ENCODE results near the gene DCAF5. TPM values are rescaled to one million over a fixed set of nuclear protein-coding genes. Genes with fewer than 3 reads are reported as not detected.

The DCAF5 gene
- total and polyA plus RNA-seq, 2 of the 8 experiments (the other 6 are each of a cell fraction or from before 2014, with no cell fraction given) = 24.3 to 31.0 TPM

GRCh38 chr14:69096246-69096645 lies 56.7 kb downstream of the DCAF5 start:
- no peak overlapping the region for H3K4me2 ChIP-seq (ENCODE audit: insufficient read depth in 1 of 2, low read depth in 2 of 2, low read length in 2 of 2)
- no peak overlapping the region for H3K9ac ChIP-seq (replicated peaks in 1 of 4; ENCODE audit: extremely low read depth in 1 of 4, low read depth in 3 of 4, low read length in 3 of 4)

More at GRCh38 chr14:69096246-69096645, 56.7 kb downstream of the DCAF5 start:
- no peak overlapping the region for H3K18ac ChIP-seq (ENCODE audit: extremely low read depth, low read length)
- H2AFZ ChIP-seq (ENCODE audit: low read length) = no peak overlapping the region
- DNase-seq (ENCODE audit: low read depth in 1 of 2, low spot score in 2 of 2) (no peak), FAIRE-seq (no peak)
- 98% methylated on average over 4 of the region's 4 CpGs; no CpG with 5 or more reads in 1 of the 2 experiments for WGBS, 2 experiments (ENCODE audit: extremely low coverage in 1 of 2, insufficient coverage in 1 of 2, insufficient read length in 1 of 2, insufficient replicate concordance in 2 of 2, low coverage in 1 of 2, low lambda C conversion rate in 2 of 2, missing lambda C conversion rate in 1 of 2)
- no peak overlapping the region for H2BK5ac ChIP-seq (ENCODE audit: low read depth, low read length)
- no peak overlapping the region for H4K5ac ChIP-seq (ENCODE audit: insufficient read length, low read depth, low read length)
- no peak overlapping the region for H2BK120ac ChIP-seq (replicated peaks; ENCODE audit: low read depth, low read length)
- H4K8ac ChIP-seq (ENCODE audit: extremely low read depth, insufficient read depth, low read length) = no peak overlapping the region
- H3K14ac ChIP-seq (ENCODE audit: insufficient read length) = no peak overlapping the region
- H3K27ac ChIP-seq (ENCODE audit: low read depth, low read length) = no peak overlapping the region
- H3K56ac ChIP-seq (replicated peaks; ENCODE audit: insufficient read length, low read depth, low read length) = no peak overlapping the region
- no peaks in the 10 kb centered on the region for H3K23me2 ChIP-seq (ENCODE audit: low read depth, low read length)
- H3K9me3 ChIP-seq (ENCODE audit: insufficient read depth in 2 of 2, low read depth in 1 of 2, low read length in 1 of 2) = no peaks in the 10 kb centered on the region
- CTCF ChIA-PET (ENCODE audit: partially characterized antibody) = interaction anchor here (1.1 to 1.7 kb wide), 4 partner anchors 9 to 252 kb away, joined by 3 read pairs; no protein-coding TSS in a partner anchor
- no peak overlapping the region for H2BK20ac ChIP-seq (ENCODE audit: low read length)
- H3K4me1 ChIP-seq (replicated peaks in 1 of 4; ENCODE audit: control insufficient read depth in 3 of 4, insufficient read depth in 4 of 4, low read length in 3 of 4) = peaks cover 3 to 12% (median 11%) of the 10 kb centered on the region in 4 experiments; a peak in 6 of 7 replicates
- no peak overlapping the region for H3K4me3 ChIP-seq (ENCODE audit: extremely low read depth in 1 of 4, insufficient read depth in 2 of 4, low read depth in 3 of 4, low read length in 4 of 4)
- H4K20me1 ChIP-seq (replicated peaks in 1 of 2; ENCODE audit: control insufficient read depth in 1 of 2, insufficient read depth in 2 of 2, low read length in 2 of 2) = peaks cover 0 to 2% of the 10 kb centered on the region in 2 experiments
- H4K91ac ChIP-seq (replicated peaks; ENCODE audit: insufficient read length, low read length) = no peak overlapping the region
- POLR2A ChIA-PET (ENCODE audit: partially characterized antibody) = no interaction called here
- H2BK12ac ChIP-seq (ENCODE audit: low read depth, low read length) = no peak overlapping the region
- no peaks in the 10 kb centered on the region for H3K79me1 ChIP-seq (ENCODE audit: low read depth, low read length)
- H3K4ac ChIP-seq (replicated peaks; ENCODE audit: insufficient read length, low read depth, low read length) = no peak overlapping the region
- H3K36me3 ChIP-seq (ENCODE audit: control insufficient read depth in 2 of 4, insufficient read depth in 4 of 4, low read length in 3 of 4) = peaks cover 2 to 6% (median 2%) of the 10 kb centered on the region in 4 experiments; a peak in 3 of 8 replicates
- no peaks in the 10 kb centered on the region for H3K27me3 ChIP-seq (replicated peaks in 1 of 4; ENCODE audit: control insufficient read depth in 3 of 4, extremely low read depth in 1 of 4, insufficient read depth in 3 of 4, low read length in 3 of 4)
- H3K79me2 ChIP-seq (ENCODE audit: control insufficient read depth in 1 of 2, insufficient read depth in 2 of 2, low read length in 2 of 2) = no peaks in the 10 kb centered on the region
- H3K23ac ChIP-seq (ENCODE audit: insufficient read length) = no peak overlapping the region
- H2BK15ac ChIP-seq (ENCODE audit: low read length) = no peak overlapping the region
- TF ChIP-seq MAX (IDR thresholded peaks at IDR 0.05) (no peak), KDM4A (IDR thresholded peaks at IDR 0.05; ENCODE audit: low read depth, low read length, severe bottlenecking) (no peak), SAP30 (IDR thresholded peaks at IDR 0.05; ENCODE audit: insufficient read depth, insufficient replicate concordance, low read length) (no peak), BRCA1 (IDR thresholded peaks at IDR 0.05; ENCODE audit: low read depth, low read length) (no peak), TCF12 (IDR thresholded peaks at IDR 0.05; ENCODE audit: low read depth, low read length) (no peak), TEAD4 (IDR thresholded peaks at IDR 0.05; ENCODE audit: low read depth, low read length) (no peak), RAD21 (IDR thresholded peaks at IDR 0.05 in 1 of 2, conservative IDR thresholded peaks at IDR 0.05 in 1 of 2; ENCODE audit: low read depth in 2 of 2, low read length in 2 of 2) (no peak), RNF2 (IDR thresholded peaks at IDR 0.05; ENCODE audit: borderline replicate concordance, low read depth, low read length, missing control alignments, poor library complexity, severe bottlenecking) (no peak), CEBPB (IDR thresholded peaks at IDR 0.05; ENCODE audit: low read depth, low read length) (no peak), POLR2A (IDR thresholded peaks at IDR 0.05; ENCODE audit: control extremely low read depth in 1 of 2, low read depth in 2 of 2, low read length in 2 of 2) (no peak), SUZ12 (IDR thresholded peaks at IDR 0.05; ENCODE audit: low read length) (no peak), CBX8 (IDR thresholded peaks at IDR 0.05; ENCODE audit: borderline replicate concordance, low read depth, low read length) (no peak), CTBP2 (IDR thresholded peaks at IDR 0.05; ENCODE audit: borderline replicate concordance, insufficient read depth, insufficient read length, low read length) (no peak), SRF (IDR thresholded peaks at IDR 0.05; ENCODE audit: low read depth, low read length) (no peak)
- no peak overlapping the region for H2AK5ac ChIP-seq (ENCODE audit: low read depth, low read length)
